ENCODE data around the gene MAGEB6B.
"Not testable (repeated sequence)": the region's sequence is repeated elsewhere in the genome, so short reads cannot be mapped to it uniquely, and the experiment has no call there.

Gene MAGEB6B, protein sequence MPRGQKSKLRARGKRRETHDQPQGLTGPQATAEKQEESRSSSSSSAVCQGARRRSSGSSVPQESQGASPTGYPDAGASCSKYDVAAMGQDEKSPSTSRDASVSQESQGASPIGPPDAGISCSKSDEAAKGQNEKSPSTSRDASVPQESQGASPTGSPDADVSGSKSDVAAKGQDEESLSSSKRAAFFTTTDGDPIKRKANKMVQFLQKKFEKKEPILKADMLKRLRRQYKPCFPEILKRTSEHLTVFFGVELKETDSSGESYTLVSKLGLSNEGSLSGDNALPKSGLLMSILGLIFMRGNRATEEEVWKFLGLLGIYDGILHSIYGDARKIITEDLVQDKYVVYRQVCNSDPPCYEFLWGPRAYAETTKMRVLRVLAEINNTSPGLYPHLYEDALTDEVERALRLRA

DNA sequence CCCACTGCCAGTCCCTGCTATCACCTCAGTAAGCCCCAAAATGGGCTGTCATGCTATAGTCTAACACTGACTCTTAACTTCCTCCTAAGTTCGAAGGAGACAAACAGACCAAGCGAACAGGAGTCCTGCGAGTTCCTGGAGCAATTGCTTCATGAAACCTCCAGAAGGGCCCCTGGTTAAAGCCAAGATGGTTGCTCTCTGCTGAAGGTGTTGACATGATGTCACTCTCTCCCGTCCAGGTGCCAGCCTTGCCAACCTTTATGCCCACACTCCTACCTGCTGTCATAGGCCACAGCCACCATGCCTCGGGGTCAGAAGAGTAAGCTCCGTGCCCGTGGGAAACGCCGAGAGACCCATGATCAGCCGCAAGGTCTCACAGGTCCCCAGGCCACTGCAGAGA, at the start of gene MAGEB6B:
Gene MAGEB6B (plus strand): TSS at position 301 of the 400 bp plus-strand sequence. CDS start 0 bp downstream, at position 301.
- no peak for FAIRE-seq
- DNase-seq (ENCODE audit: low spot score): no peak

- DNase-seq (ENCODE audit: low spot score) (no peak), FAIRE-seq (no peak)
Measured at GRCh38 chrX:26138274-26138673, 22.1 kb upstream of the MAGEB6B start, which contains the start of gene MAGEB18. TSS of gene MAGEB18 (plus strand) at chrX:26138343. CDS start at chrX:26138986, 643 bp downstream.

- FAIRE-seq: no peak
- DNase-seq (ENCODE audit: low spot score): no peak
Measured at GRCh38 chrX:26146024-26146423, 14.4 kb upstream of the MAGEB6B start.

DNA sequence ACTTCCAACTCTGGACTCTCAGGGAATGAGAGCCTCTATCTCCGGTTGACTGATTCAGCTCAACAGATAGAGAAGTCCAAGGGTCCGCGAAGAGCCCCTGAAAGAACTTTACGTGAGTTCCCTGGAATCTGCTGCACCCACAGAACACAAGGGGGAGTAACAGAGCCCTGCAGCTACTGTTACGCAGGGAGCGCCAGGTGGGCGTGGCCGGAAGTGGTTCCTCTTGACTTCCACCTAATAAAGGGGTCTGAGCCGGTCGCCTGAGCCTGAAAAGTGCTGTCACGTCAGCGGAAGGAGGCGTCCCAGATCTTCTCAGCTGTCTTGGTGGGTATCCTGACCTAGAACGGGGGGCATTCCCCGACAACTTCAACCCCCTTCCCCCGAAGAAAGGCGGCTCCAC, 31.8 kb downstream of the MAGEB6B start, which contains the start of gene MAGEB6:
Gene MAGEB6 (plus strand): TSS at position 237 of the 400 bp plus-strand sequence. CDS start 1,407 bp downstream, outside the sequence.
- no peak for FAIRE-seq
- no peak for DNase-seq (ENCODE audit: low spot score)

DNA sequence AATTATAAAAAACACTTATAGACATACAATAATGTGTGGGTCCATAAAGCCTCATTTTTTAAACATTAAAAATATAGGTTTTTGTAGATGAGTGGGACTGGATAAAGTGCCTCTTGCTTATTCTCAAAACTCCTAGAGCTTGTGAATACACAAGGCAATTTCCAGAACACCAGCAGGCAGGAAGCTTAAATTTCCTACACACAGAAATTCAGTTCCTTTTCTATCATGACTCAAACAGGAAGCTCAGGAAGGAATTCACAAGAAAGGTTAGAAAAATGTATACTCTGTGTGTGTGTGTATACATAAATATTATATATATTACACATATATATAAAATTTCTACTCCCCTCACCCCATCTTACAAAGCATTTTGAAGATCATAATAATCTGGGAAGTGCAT, 43.2 kb downstream of the MAGEB6B start:
- DNase-seq (ENCODE audit: low spot score): no peak
- no peak for FAIRE-seq

DNA sequence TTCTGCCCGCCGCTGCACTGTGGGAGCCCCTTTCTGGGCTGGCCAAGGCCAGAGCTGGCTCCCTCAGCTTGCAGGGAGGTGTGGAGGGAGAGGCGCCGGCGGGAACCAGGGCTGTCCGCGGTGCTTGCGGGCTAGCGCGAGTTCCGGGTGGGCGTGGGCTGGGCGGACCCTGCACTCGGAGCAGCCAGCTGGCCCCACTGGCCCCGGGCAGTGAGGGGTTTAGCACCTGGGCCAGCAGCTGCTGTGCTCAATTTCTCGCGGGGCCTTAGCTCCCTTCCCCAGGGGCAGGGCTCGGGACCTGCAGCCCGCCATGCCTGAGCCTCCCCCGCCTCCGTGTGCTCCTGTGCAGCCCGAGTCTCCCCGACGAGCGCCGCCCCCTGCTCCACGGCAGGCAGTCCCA, 44.3 kb downstream of the MAGEB6B start:
- DNase-seq (ENCODE audit: low spot score); FAIRE-seq: not testable (repeated sequence)

GRCh38 chrX:26208012-26208411, 47.6 kb downstream of the MAGEB6B start:
- no peak for DNase-seq (ENCODE audit: low spot score)
- FAIRE-seq: no peak
